HepG2 (cell line): ENCODE results near the gene GALNT18. TPM values are rescaled to one million over a fixed set of nuclear protein-coding genes. Genes with fewer than 3 reads are reported as not detected.

ENCODE experiments used
- ATAC-seq: fragments of 200-7000 bp; cut with Tn5 transposase; 3 replicates; pipeline ENCODE4 v1.9.1; 2020; ENCODE audit warnings: mild to moderate bottlenecking, moderate library complexity
- BruUV-seq: library from RNA; stranded (reverse); fragments of 400-500 nt; replicated peaks from 2 replicates; lab custom pipeline; 2021; lab: Mats Ljungman, UMichigan
- CTCF ChIA-PET: fragments of 300-600 bp; formaldehyde crosslinking; extraction: SDS; loops from one replicate; lab custom pipeline; 2021; ENCODE audit warnings: low total read pairs, inconsistent platforms, low intra/inter-chr PET ratio; lab: Yijun Ruan, JAX
- POLR2A ChIA-PET: fragments of 350-600 bp; sonication (Branson Sonifier 250); formaldehyde crosslinking; loops from one replicate; lab custom pipeline; 2020; ENCODE audit warnings: antibody characterized with exemption, inconsistent platforms; lab: Yijun Ruan, JAX
- DNase-seq: peaks from one replicate; pipeline ENCODE4 v3.0.0-alpha.2; 2015; ENCODE audit warnings: low spot score
- FAIRE-seq: peaks from 3 replicates; lab custom pipeline; 2011; peaks lifted over from hg19 to GRCh38; lab: Jason Lieb, UNC
- H2AFZ ChIP-seq: one replicate; pipeline ENCODE4 v1.6.1; 2011; ENCODE audit warnings: low read length, inconsistent platforms
- H3K27ac ChIP-seq: fragments of 300-600 bp; 3 replicates; pipeline ENCODE4 v1.8.0; 2011; ENCODE audit warnings: mixed run types, mild to moderate bottlenecking, mixed read lengths, low read length, inconsistent platforms; ENCODE audit not compliant: insufficient read depth; ENCODE audit errors: extremely low read length
- H3K27me3 ChIP-seq, 2 experiments: fragments of 200-600 bp in 1 of 2; 2 replicates in 1 of 2; 3 replicates in 1 of 2; pipeline versions ENCODE4 v1.6.0 to v1.8.0; 2011; ENCODE audit warnings: low read length in 2 of 2, mild to moderate bottlenecking in 2 of 2, moderate library complexity in 2 of 2, inconsistent platforms in 1 of 2; ENCODE audit not compliant: insufficient read depth in 2 of 2, control insufficient read depth in 1 of 2
- H3K36me3 ChIP-seq, 2 experiments: fragments of 200-600 bp in 1 of 2; replicated peaks in 1 of 2; 2 replicates in 1 of 2; 3 replicates in 1 of 2; pipeline versions ENCODE4 v1.5.1 to v1.8.0; 2011; ENCODE audit warnings: low read length in 2 of 2, inconsistent platforms in 1 of 2; ENCODE audit not compliant: insufficient read depth in 2 of 2, control insufficient read depth in 1 of 2
- H3K4me1 ChIP-seq: 2 replicates; pipeline ENCODE4 v1.5.1; 2012; ENCODE audit warnings: low read length, inconsistent platforms; ENCODE audit not compliant: insufficient read depth
- H3K4me2 ChIP-seq: 2 replicates; pipeline ENCODE4 v1.6.0; 2011; ENCODE audit warnings: low read depth, low read length, inconsistent platforms
- H3K4me3 ChIP-seq, 3 experiments: fragments of 200-600 bp in 1 of 3; sonication (generic), shearing (Covaris generic) in 1 of 3; replicated peaks in 1 of 3; 2 replicates each; pipeline ENCODE4 v1.5.1; 2011 to 2016; ENCODE audit warnings: low read length in 3 of 3, inconsistent platforms in 2 of 3, low read depth in 2 of 3, mild to moderate bottlenecking in 2 of 3, control low read depth in 1 of 3, mixed read lengths in 1 of 3; ENCODE audit not compliant: insufficient read depth in 1 of 3
- H3K79me2 ChIP-seq: one replicate; pipeline ENCODE4 v1.6.1; 2011; ENCODE audit warnings: low read length, inconsistent platforms; ENCODE audit not compliant: insufficient read depth
- H3K9ac ChIP-seq: 2 replicates; pipeline ENCODE4 v1.6.0; 2011; ENCODE audit warnings: mild to moderate bottlenecking, low read depth, low read length, inconsistent platforms; ENCODE audit not compliant: insufficient read depth
- H3K9me3 ChIP-seq: 2 replicates; pipeline ENCODE4 v1.5.1; 2012; ENCODE audit warnings: mild to moderate bottlenecking, low read length
- H4K20me1 ChIP-seq: 2 replicates; pipeline ENCODE4 v1.6.0; 2011; ENCODE audit warnings: inconsistent platforms, mild to moderate bottlenecking, low read length, moderate library complexity; ENCODE audit not compliant: insufficient read depth
- ATAD3A ChIP-seq: sonication (generic); formaldehyde crosslinking; IDR thresholded peaks from 2 replicates; pipeline ENCODE4 v1.4.0; 2020; ENCODE audit warnings: missing genetic modification reagents
- EZH2 ChIP-seq: conservative IDR thresholded peaks from 2 replicates; pipeline ENCODE4 v1.6.1; 2012; ENCODE audit warnings: mild to moderate bottlenecking, low read depth, low read length, moderate library complexity
- HNF1A ChIP-seq, 2 experiments: sonication (generic) in 1 of 2; formaldehyde crosslinking in 1 of 2; IDR thresholded peaks; 2 replicates each; pipeline versions ENCODE4 v1.4.0 to v1.6.1; 2016 to 2020; ENCODE audit warnings: borderline replicate concordance in 1 of 2, low read depth in 1 of 2, mild to moderate bottlenecking in 1 of 2, missing genetic modification reagents in 1 of 2
- ISX ChIP-seq: sonication (generic); formaldehyde crosslinking; conservative IDR thresholded peaks from 2 replicates; pipeline ENCODE4 v1.5.0; 2020; ENCODE audit warnings: missing genetic modification reagents
- KDM6A ChIP-seq: IDR thresholded peaks from 2 replicates; pipeline ENCODE4 v1.6.1; 2016; ENCODE audit warnings: low read depth
- KMT2B ChIP-seq: IDR thresholded peaks from 2 replicates; pipeline ENCODE4 v1.6.1; 2016; ENCODE audit warnings: missing genetic modification reagents, missing compliant biosample characterization
- MTERF4 ChIP-seq: sonication (generic); formaldehyde crosslinking; IDR thresholded peaks from 2 replicates; pipeline ENCODE4 v1.8.0; 2023; ENCODE audit warnings: mild to moderate bottlenecking, missing genetic modification reagents
- NFATC3 ChIP-seq: sonication (generic); formaldehyde crosslinking; IDR thresholded peaks from 2 replicates; pipeline ENCODE4 v1.5.1; 2020; ENCODE audit warnings: mild to moderate bottlenecking, missing genetic modification reagents
- RBM39 ChIP-seq: fragments of 200-400 bp; formaldehyde crosslinking; IDR thresholded peaks from one replicate; pipeline ENCODE4 v1.6.1; 2018; ENCODE audit warnings: antibody characterized with exemption, mild to moderate bottlenecking, low read depth, low read length; ENCODE audit not compliant: poor library complexity, severe bottlenecking
- ZBTB8A ChIP-seq: sonication (generic); formaldehyde crosslinking; IDR thresholded peaks from 2 replicates; pipeline ENCODE4 v1.4.0; 2020; ENCODE audit warnings: mild to moderate bottlenecking, low read depth, missing genetic modification reagents, borderline replicate concordance
- ZNF616 ChIP-seq: sonication (generic); formaldehyde crosslinking; IDR thresholded peaks from 2 replicates; pipeline ENCODE4 v1.5.0; 2020; ENCODE audit warnings: low read depth, mild to moderate bottlenecking, missing genetic modification reagents
- WGBS: methylation state at CpG from one replicate; pipeline ENCODE4 v1.1.6; 2017; ENCODE audit warnings: low lambda C conversion rate; 5-methylcytosine and 5-hydroxymethylcytosine counted together
- in situ Hi-C: cut with HindIII; loops from 2 replicates; pipeline ENCODE4 v1.10.0; 2017; ENCODE audit warnings: low pct_unique_long_range_greater_than_20kb; ENCODE audit not compliant: extremely low pct_ligation_motif_present
- intact Hi-C: fragments of 100-400 bp; cut with micrococcal nuclease; formaldehyde crosslinking; loops from one replicate; pipeline ENCODE4 v1.10.0; 2022; ENCODE audit not compliant: unreplicated experiment
- polyA plus RNA-seq, 8 experiments: library from polyadenylated mRNA; depleted of rRNA in 3 of 8; stranded (reverse) in 7 of 8; unstranded in 1 of 8; fragments of >200 nt; fragmentation: Illumina TruSeq in 4 of 8; extraction: Trizol in 4 of 8; gene quantifications; 2 replicates each; pipeline versions ENCODE4 v1.2.1 to v1.2.3, GENCODE V29; 2011 to 2016; ENCODE audit warnings: low read depth in 4 of 8, missing spikeins in 1 of 8, mixed read lengths in 1 of 8; ENCODE audit not compliant: insufficient read depth in 1 of 8
- total RNA-seq, 5 experiments: library from RNA; depleted of rRNA; stranded (reverse); fragments of >200 nt; fragmentation: Illumina TruSeq; extraction: Trizol; gene quantifications; 2 replicates each; pipeline ENCODE4 v1.2.3, GENCODE V29; 2016; ENCODE audit warnings: low read depth in 1 of 5
- TF ChIP-seq, protein P1 (sequence below): IDR thresholded peaks from 2 replicates; pipeline ENCODE4 v1.6.1; 2016; ENCODE audit warnings: mild to moderate bottlenecking, missing biosample characterization, missing genetic modification reagents
- TF ChIP-seq, protein P2 (sequence below): sonication (generic); formaldehyde crosslinking; IDR thresholded peaks from 2 replicates; pipeline ENCODE4 v1.5.0; 2020; ENCODE audit warnings: missing genetic modification reagents

The GALNT18 gene
- total and polyA plus RNA-seq, 2 of the 13 experiments (the other 11 are each of a cell fraction or from before 2014, with no cell fraction given) = 0.11 TPM; not detected in 1

DNA sequence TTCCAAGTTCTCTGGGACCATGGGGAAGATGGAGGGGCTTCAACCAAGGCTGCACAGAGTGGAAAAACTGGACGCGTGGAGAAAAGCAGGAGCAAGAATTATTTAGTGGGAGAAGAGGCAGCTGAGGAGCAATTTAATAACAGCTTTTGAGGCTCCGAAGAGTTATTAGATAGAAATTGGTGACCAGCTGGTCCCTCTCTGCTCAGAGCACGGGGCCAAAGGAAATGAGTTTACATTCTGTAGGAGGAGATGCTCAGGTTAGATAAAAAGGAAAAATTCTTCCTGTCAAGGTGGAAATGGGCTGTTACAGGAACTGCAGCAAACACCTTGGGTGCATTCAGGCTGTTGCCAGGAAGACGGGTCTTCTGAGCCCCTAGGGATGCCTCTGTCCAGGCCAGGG, 47.0 kb upstream of the GALNT18 start:
- no TSS peak for BruUV-seq
- no peak for TF ChIP-seq KMT2B (CRISPR knock-in tag)
- TF ChIP-seq KDM6A (CRISPR knock-in tag) = no peak
- TF ChIP-seq RBM39 = no peak
- no peak for TF ChIP-seq EZH2
- TF ChIP-seq, protein P1, sequence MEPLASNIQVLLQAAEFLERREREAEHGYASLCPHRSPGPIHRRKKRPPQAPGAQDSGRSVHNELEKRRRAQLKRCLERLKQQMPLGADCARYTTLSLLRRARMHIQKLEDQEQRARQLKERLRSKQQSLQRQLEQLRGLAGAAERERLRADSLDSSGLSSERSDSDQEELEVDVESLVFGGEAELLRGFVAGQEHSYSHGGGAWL (CRISPR knock-in tag) = no peak
- TF ChIP-seq NFATC3 = no peak
- no peak for TF ChIP-seq ZBTB8A (CRISPR knock-in tag)
- TF ChIP-seq MTERF4 = no peak
- no peak for TF ChIP-seq ISX (CRISPR knock-in tag)
- TF ChIP-seq ZNF616 (CRISPR knock-in tag) = no peak
- TF ChIP-seq, protein P2, sequence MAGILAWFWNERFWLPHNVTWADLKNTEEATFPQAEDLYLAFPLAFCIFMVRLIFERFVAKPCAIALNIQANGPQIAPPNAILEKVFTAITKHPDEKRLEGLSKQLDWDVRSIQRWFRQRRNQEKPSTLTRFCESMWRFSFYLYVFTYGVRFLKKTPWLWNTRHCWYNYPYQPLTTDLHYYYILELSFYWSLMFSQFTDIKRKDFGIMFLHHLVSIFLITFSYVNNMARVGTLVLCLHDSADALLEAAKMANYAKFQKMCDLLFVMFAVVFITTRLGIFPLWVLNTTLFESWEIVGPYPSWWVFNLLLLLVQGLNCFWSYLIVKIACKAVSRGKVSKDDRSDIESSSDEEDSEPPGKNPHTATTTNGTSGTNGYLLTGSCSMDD (CRISPR knock-in tag) = no peak
- no peak for TF ChIP-seq HNF1A (IDR thresholded peaks at IDR 0.05; ENCODE audit: low read depth)
- no peak for TF ChIP-seq HNF1A (CRISPR knock-in tag; IDR thresholded peaks at IDR 0.05; ENCODE audit: borderline replicate concordance)
- TF ChIP-seq ATAD3A = no peak
- POLR2A ChIA-PET = no interaction called here
- FAIRE-seq (no peak), DNase-seq (no peak), ATAC-seq (no peak)
- no peaks in the 10 kb centered on the region for H3K9me3 ChIP-seq
- H3K27me3 ChIP-seq = peaks cover 0 to 42% of the 10 kb centered on the region in 2 experiments; a peak in 4 of 5 replicates
- no peak overlapping the region for H3K27ac ChIP-seq
- H4K20me1 ChIP-seq = no peaks in the 10 kb centered on the region
- no peak overlapping the region for H2AFZ ChIP-seq
- WGBS = 2% methylated on average over 5 of the region's 5 CpGs
- intact Hi-C loops (no loop called here), in situ Hi-C loops (no loop called here)
- H3K4me3 ChIP-seq = no peak overlapping the region
- H3K36me3 ChIP-seq = no peaks in the 10 kb centered on the region
- no peak overlapping the region for H3K9ac ChIP-seq
- H3K79me2 ChIP-seq = no peaks in the 10 kb centered on the region
- no peaks in the 10 kb centered on the region for H3K4me1 ChIP-seq
- CTCF ChIA-PET = no interaction called here
- no peak overlapping the region for H3K4me2 ChIP-seq
